K562 (cell line): ENCODE measurements around the gene ICOSLG. TPM values are rescaled to one million over a fixed set of nuclear protein-coding genes. Genes with fewer than 3 reads are reported as not detected.

Experiments used
- ATAC-seq: fragments of 200-7000 bp; cut with Tn5 transposase; 3 replicates; pipeline ENCODE4 v1.9.1; 2020; ENCODE audit warnings: moderate library complexity
- BruUV-seq: library from RNA; stranded (reverse); fragments of 400-500 nt; replicated peaks from 2 replicates; lab custom pipeline; 2021; lab: Mats Ljungman, UMichigan
- CTCF ChIA-PET: fragments of 300-600 bp; formaldehyde crosslinking; extraction: SDS; loops from one replicate; lab custom pipeline; 2021; ENCODE audit warnings: low intra/inter-chr PET ratio; lab: Yijun Ruan, JAX
- POLR2A ChIA-PET: fragments of 300-600, 350-650 bp; sonication (Branson Sonifier 250); formaldehyde crosslinking; extraction: SDS; loops from one replicate; lab custom pipeline; 2021; ENCODE audit warnings: antibody characterized with exemption, inconsistent platforms; lab: Yijun Ruan, JAX
- DNase-seq, 4 experiments: peaks; one replicate each; pipeline versions ENCODE4 v3.0.0 to v3.0.0-alpha.2; 2011 to 2018; ENCODE audit warnings: low spot score in 3 of 4, mixed read lengths in 3 of 4; ENCODE audit errors: extremely low read depth in 1 of 4
- FAIRE-seq: peaks from 2 replicates; lab custom pipeline; 2011; peaks lifted over from hg19 to GRCh38; lab: Jason Lieb, UNC
- H2AFZ ChIP-seq: 2 replicates; pipeline ENCODE4 v1.6.0; 2011; ENCODE audit warnings: low read depth, low read length, control low read depth, inconsistent platforms
- H3K27ac ChIP-seq: fragments of 200-600 bp; 3 replicates; pipeline ENCODE4 v1.8.0; 2011; ENCODE audit warnings: low read depth, mild to moderate bottlenecking, control low read depth, inconsistent platforms, low read length, moderate library complexity, mixed read lengths; ENCODE audit errors: extremely low read depth
- H3K27me3 ChIP-seq, 2 experiments: fragments of 300-600 bp in 1 of 2; 2 replicates in 1 of 2; 3 replicates in 1 of 2; pipeline versions ENCODE4 v1.6.0 to v1.8.0; 2011; ENCODE audit warnings: inconsistent platforms in 2 of 2, low read length in 2 of 2, mild to moderate bottlenecking in 1 of 2, mixed read lengths in 1 of 2, moderate library complexity in 1 of 2; ENCODE audit not compliant: control insufficient read depth in 2 of 2, insufficient read depth in 2 of 2
- H3K36me3 ChIP-seq: fragments of 300-600 bp; 3 replicates; pipeline ENCODE4 v1.8.0; 2011; ENCODE audit warnings: mild to moderate bottlenecking, low read length, inconsistent platforms; ENCODE audit not compliant: control insufficient read depth, insufficient read depth
- H3K4me1 ChIP-seq, 2 experiments: fragments of 200-600 bp in 1 of 2; replicated peaks in 1 of 2; 2 replicates in 1 of 2; 3 replicates in 1 of 2; pipeline versions ENCODE4 v1.5.1 to v1.8.0; 2011; ENCODE audit warnings: inconsistent platforms in 2 of 2, low read length in 2 of 2, mild to moderate bottlenecking in 1 of 2, mixed read lengths in 1 of 2, moderate library complexity in 1 of 2; ENCODE audit not compliant: control insufficient read depth in 2 of 2, insufficient read depth in 2 of 2
- H3K4me2 ChIP-seq: 2 replicates; pipeline ENCODE4 v1.6.1; 2011; ENCODE audit warnings: low read length, control low read depth, inconsistent platforms, mixed read lengths; ENCODE audit not compliant: insufficient read depth
- H3K4me3 ChIP-seq: fragments of 200-600 bp; sonication (generic), shearing (Covaris generic); 2 replicates; pipeline ENCODE4 v1.5.1; 2016; ENCODE audit warnings: control low read depth, inconsistent platforms
- H3K79me2 ChIP-seq: fragments of 200-600 bp; 3 replicates; pipeline ENCODE4 v1.8.0; 2011; ENCODE audit warnings: low read length, inconsistent platforms; ENCODE audit not compliant: control insufficient read depth, insufficient read depth
- H3K9ac ChIP-seq, 2 experiments: 2 replicates each; pipeline versions ENCODE4 v1.6.0 to v1.6.1; 2011; ENCODE audit warnings: low read depth in 2 of 2, low read length in 2 of 2, control low read depth in 1 of 2, inconsistent platforms in 1 of 2, mild to moderate bottlenecking in 1 of 2, mixed read lengths in 1 of 2; ENCODE audit not compliant: insufficient read depth in 1 of 2
- H3K9me1 ChIP-seq: one replicate; pipeline ENCODE4 v1.6.0; 2011; ENCODE audit warnings: inconsistent platforms, mild to moderate bottlenecking, low read length, moderate library complexity; ENCODE audit not compliant: control insufficient read depth, insufficient read depth
- H3K9me3 ChIP-seq: replicated peaks from 2 replicates; pipeline ENCODE4 v1.5.1; 2011; ENCODE audit warnings: low read depth, low read length, inconsistent platforms; ENCODE audit not compliant: control insufficient read depth, insufficient read depth
- H4K20me1 ChIP-seq: replicated peaks from 2 replicates; pipeline ENCODE4 v1.6.1; 2011; ENCODE audit warnings: low read length, inconsistent platforms, mixed read lengths; ENCODE audit not compliant: control insufficient read depth, insufficient read depth
- DDX20 ChIP-seq: fragments of 450-650 bp; IDR thresholded peaks from 2 replicates; pipeline ENCODE4 v1.6.1; 2016; ENCODE audit warnings: missing genetic modification characterization, low read depth, mild to moderate bottlenecking, missing compliant biosample characterization, moderate library complexity
- FOXJ3 ChIP-seq: sonication (generic); formaldehyde crosslinking; IDR thresholded peaks from 2 replicates; pipeline ENCODE4 v1.4.0; 2020; ENCODE audit warnings: mild to moderate bottlenecking, missing genetic modification reagents
- MBD1 ChIP-seq: fragments of 250-450 bp; sonication (Bioruptor Pico); IDR thresholded peaks from 2 replicates; pipeline ENCODE4 v1.8.0; 2022; ENCODE audit warnings: inconsistent platforms
- NCOA6 ChIP-seq: fragments of 450-650 bp; IDR thresholded peaks from 2 replicates; pipeline ENCODE4 v1.6.1; 2017; ENCODE audit warnings: mild to moderate bottlenecking
- NUFIP1 ChIP-seq: fragments of 450-650 bp; IDR thresholded peaks from 2 replicates; pipeline ENCODE4 v1.6.1; 2018; ENCODE audit not compliant: partially characterized antibody
- RBBP5 ChIP-seq: fragments of 200-600 bp; sonication (generic); IDR thresholded peaks from 2 replicates; pipeline ENCODE4 v1.6.1; 2012; ENCODE audit warnings: borderline replicate concordance, mild to moderate bottlenecking, low read length, control low read depth, inconsistent platforms; ENCODE audit not compliant: insufficient read depth, poor library complexity, severe bottlenecking
- ZNF274 ChIP-seq: IDR thresholded peaks from 2 replicates; pipeline ENCODE4 v1.6.1; 2011; ENCODE audit warnings: low read depth, mild to moderate bottlenecking, low read length, moderate library complexity, borderline replicate concordance
- ZNF431 ChIP-seq: sonication (generic); formaldehyde crosslinking; IDR thresholded peaks from 2 replicates; pipeline ENCODE4 v1.8.0; 2022; ENCODE audit warnings: mild to moderate bottlenecking, missing genetic modification reagents
- WGBS: fragments of 100-300 bp; shearing (Covaris generic); methylation state at CpG from one replicate; pipeline ENCODE4 v1.1.6; 2016; ENCODE audit warnings: low coverage, mixed read lengths; ENCODE audit not compliant: insufficient coverage; ENCODE audit errors: missing lambda C conversion rate; 5-methylcytosine and 5-hydroxymethylcytosine counted together
- in situ Hi-C: fragments of 300-500 bp; cut with MboI; formaldehyde crosslinking; loops from 4 replicates; pipeline ENCODE4 v1.15.0; 2018; ENCODE audit warnings: inconsistent platforms, mixed read lengths
- intact Hi-C: fragments of 100-400 bp; cut with micrococcal nuclease; formaldehyde crosslinking; loops from 2 replicates; pipeline ENCODE4 v1.14.2; 2022
- polyA plus RNA-seq, 8 experiments: library from polyadenylated mRNA; depleted of rRNA in 4 of 8; stranded (reverse) in 5 of 8; unstranded in 3 of 8; fragments of >200 nt; fragmentation: Nextera tagmentation in 2 of 8; fragmentation: Illumina TruSeq in 1 of 8; extraction: Ambion mirVana in 2 of 8; extraction: Trizol in 1 of 8; gene quantifications; 2 replicates each; pipeline versions ENCODE4 v1.2.1 to v1.2.3, GENCODE V29; 2011 to 2014; ENCODE audit warnings: inconsistent platforms in 1 of 8, missing spikeins in 1 of 8
- total RNA-seq, 7 experiments: library from RNA; depleted of rRNA in 6 of 7; stranded (reverse); fragments of >200 nt in 6 of 7; fragmentation: Illumina TruSeq in 2 of 7; extraction: Trizol in 2 of 7; gene quantifications; 2 replicates each; pipeline versions ENCODE4 v1.2.1 to v1.2.3, GENCODE V29; 2011 to 2021; ENCODE audit warnings: low replicate concordance in 1 of 7
- TF ChIP-seq, protein P1 (sequence below): sonication (generic); formaldehyde crosslinking; IDR thresholded peaks from 2 replicates; pipeline ENCODE4 v1.9.0; 2022; ENCODE audit warnings: mild to moderate bottlenecking, missing genetic modification reagents
- TF ChIP-seq, protein P2 (sequence below): sonication (generic); formaldehyde crosslinking; IDR thresholded peaks from 2 replicates; pipeline ENCODE4 v1.8.0; 2022; ENCODE audit warnings: mild to moderate bottlenecking, missing genetic modification reagents

The ICOSLG gene
- total and polyA plus RNA-seq, 9 of the 15 experiments (the other 6 are each of a cell fraction or from before 2014, with no cell fraction given), result 0.01 to 1.4 (median 0.15) TPM

DNA sequence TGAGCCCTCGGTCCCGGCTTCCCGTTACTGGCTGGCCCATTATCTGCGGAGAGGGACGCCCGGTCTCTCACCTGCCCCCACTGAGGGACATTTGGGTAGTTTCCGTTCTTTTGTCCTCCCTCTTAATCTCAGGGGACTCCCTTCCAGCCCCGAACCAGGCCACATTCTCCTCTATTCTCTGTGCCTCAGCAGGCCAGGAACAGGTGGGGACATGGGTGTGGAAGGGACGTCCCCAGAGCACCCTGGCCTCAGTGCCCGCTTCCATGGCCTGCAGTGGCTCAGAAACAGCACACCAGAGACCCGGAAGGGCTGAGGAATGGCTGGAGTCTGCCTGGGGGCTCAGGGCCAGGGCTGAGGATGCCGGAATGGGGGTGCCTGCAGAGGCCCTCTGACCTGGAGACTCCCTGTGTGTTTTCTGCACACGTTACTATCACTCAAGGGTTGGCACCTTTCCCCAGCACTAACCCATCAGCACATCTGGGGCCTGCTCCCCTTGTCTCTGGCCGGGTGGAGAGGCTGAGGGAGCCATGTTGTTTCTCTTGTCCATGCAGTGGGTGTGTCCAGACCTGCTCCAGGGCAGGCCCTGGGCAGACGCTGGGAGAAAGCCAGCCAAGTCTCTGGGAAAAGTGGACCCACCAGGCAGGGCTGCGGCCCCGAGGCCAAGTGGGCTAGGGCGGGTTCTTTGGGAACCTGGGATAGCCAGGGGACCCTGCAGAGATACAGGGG, 31.0 kb upstream of the ICOSLG start:
- no peaks in the 10 kb centered on the region for H3K36me3 ChIP-seq
- FAIRE-seq, result no peak
- H3K9me3 ChIP-seq, result no peaks in the 10 kb centered on the region
- ATAC-seq, result no peak
- no peaks in the 10 kb centered on the region for H3K79me2 ChIP-seq
- H3K9ac ChIP-seq, result peak overlapping the region in 1 of 2 experiments; percentile 2; a peak in 1 of 4 replicates
- H3K4me3 ChIP-seq, result no peak overlapping the region
- in situ Hi-C loops, result no loop called here
- POLR2A ChIA-PET, result no interaction called here
- intact Hi-C loops, result no loop called here
- DNase-seq, result no peak
- H3K4me1 ChIP-seq, result peaks cover 0 to 22% of the 10 kb centered on the region in 2 experiments; a peak in 1 of 5 replicates
- H3K4me2 ChIP-seq, result no peak overlapping the region
- H3K27ac ChIP-seq, result no peak overlapping the region
- no peaks in the 10 kb centered on the region for H3K9me1 ChIP-seq
- peaks cover 4% of the 10 kb centered on the region for H4K20me1 ChIP-seq
- CTCF ChIA-PET, result no interaction called here
- peaks cover 27 to 53% of the 10 kb centered on the region in 2 experiments; a peak in 4 of 5 replicates for H3K27me3 ChIP-seq
- no peak overlapping the region for H2AFZ ChIP-seq
- 12% methylated on average over 18 of the region's 18 CpGs for WGBS
- BruUV-seq, result no TSS peak
- TF ChIP-seq, protein P1, sequence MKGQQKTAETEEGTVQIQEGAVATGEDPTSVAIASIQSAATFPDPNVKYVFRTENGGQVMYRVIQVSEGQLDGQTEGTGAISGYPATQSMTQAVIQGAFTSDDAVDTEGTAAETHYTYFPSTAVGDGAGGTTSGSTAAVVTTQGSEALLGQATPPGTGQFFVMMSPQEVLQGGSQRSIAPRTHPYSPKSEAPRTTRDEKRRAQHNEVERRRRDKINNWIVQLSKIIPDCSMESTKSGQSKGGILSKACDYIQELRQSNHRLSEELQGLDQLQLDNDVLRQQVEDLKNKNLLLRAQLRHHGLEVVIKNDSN (CRISPR knock-in tag), result no peak
- TF ChIP-seq NCOA6 (no peak), MBD1 (CRISPR knock-in tag) (no peak), NUFIP1 (no peak), ZNF431 (CRISPR knock-in tag) (no peak), RBBP5 (no peak), FOXJ3 (CRISPR knock-in tag) (no peak), ZNF274 (no peak), DDX20 (tag) (no peak)
- TF ChIP-seq, protein P2, sequence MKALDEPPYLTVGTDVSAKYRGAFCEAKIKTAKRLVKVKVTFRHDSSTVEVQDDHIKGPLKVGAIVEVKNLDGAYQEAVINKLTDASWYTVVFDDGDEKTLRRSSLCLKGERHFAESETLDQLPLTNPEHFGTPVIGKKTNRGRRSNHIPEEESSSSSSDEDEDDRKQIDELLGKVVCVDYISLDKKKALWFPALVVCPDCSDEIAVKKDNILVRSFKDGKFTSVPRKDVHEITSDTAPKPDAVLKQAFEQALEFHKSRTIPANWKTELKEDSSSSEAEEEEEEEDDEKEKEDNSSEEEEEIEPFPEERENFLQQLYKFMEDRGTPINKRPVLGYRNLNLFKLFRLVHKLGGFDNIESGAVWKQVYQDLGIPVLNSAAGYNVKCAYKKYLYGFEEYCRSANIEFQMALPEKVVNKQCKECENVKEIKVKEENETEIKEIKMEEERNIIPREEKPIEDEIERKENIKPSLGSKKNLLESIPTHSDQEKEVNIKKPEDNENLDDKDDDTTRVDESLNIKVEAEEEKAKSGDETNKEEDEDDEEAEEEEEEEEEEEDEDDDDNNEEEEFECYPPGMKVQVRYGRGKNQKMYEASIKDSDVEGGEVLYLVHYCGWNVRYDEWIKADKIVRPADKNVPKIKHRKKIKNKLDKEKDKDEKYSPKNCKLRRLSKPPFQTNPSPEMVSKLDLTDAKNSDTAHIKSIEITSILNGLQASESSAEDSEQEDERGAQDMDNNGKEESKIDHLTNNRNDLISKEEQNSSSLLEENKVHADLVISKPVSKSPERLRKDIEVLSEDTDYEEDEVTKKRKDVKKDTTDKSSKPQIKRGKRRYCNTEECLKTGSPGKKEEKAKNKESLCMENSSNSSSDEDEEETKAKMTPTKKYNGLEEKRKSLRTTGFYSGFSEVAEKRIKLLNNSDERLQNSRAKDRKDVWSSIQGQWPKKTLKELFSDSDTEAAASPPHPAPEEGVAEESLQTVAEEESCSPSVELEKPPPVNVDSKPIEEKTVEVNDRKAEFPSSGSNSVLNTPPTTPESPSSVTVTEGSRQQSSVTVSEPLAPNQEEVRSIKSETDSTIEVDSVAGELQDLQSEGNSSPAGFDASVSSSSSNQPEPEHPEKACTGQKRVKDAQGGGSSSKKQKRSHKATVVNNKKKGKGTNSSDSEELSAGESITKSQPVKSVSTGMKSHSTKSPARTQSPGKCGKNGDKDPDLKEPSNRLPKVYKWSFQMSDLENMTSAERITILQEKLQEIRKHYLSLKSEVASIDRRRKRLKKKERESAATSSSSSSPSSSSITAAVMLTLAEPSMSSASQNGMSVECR (CRISPR knock-in tag), result no peak
